ENCODE measurements around the gene POLDIP2. TPM values are rescaled to one million over a fixed set of nuclear protein-coding genes. Genes with fewer than 3 reads are reported as not detected.
A peak's percentile ranks its signal among the peaks of the same experiment; 100 is the strongest.

The POLDIP2 gene
- total RNA-seq, 2 donors from 2014 or later: 78.2 to 91.2 TPM

DNA sequence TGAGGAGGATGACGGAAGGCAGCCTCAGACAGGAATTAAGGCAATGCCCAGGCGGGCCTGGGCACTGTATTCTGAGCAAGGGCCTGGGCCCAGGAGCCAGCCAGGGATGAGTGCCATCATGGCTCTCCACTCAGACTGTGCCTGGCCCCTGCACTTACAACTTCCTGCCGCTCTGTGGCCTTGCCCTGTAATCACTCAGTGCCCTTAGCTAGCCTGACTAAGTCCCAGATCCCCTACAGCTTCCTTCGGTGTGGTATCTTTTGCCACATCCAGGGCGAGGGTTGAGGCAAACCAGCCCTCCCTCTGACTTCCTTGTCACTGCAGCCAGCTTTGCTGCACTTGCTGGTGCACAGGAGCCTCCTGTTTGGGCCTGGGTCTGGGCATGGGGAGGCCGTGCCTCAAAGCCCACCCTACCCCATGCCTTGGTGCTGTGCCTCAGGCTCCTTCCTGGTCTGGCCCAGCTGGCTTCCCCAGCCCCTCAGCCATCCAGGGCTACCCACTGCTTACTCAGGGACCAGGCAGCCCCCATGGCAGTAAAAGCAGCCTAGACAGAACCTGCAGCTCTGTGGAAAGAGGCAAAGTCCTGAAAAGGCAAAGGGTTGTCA lies 39.4 kb upstream of the POLDIP2 start:
- Mint-ChIP-seq H3K36me3 (ENCODE audit: insufficient read depth in 2 of 2) (peaks cover 2% of the 10 kb centered on the region in 2 donors), H3K4me3 (no peak overlapping the region), H3K9me3 (no peaks in the 10 kb centered on the region), H3K4me1 (ENCODE audit: low read depth) (peaks cover 2% of the 10 kb centered on the region), H3K27me3 (ENCODE audit: low read depth) (no peaks in the 10 kb centered on the region), H3K27ac (no peak overlapping the region)
- ATAC-seq (replicated peaks in 1 of 2): no peak
- no peak for DNase-seq

DNA sequence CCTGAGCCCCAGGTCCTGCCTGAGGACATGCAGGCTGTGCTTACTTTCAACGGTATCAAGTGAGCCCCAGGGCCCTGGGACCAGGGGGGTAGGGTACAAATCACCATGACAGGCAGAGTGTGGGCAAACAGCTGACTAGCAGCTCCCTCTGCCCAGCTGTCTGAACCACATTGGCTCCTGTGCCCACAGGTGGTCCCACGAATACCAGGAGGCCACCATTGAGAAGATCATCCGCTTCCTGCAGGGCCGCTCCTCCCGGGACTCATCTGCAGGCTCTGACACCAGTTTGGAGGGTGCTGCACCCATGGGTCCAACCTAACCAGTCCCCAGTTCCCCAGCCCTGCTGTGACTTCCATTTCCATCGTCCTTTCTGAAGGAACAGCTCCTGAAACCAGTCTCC lies 38.6 kb upstream of the POLDIP2 start:
- no peak for ATAC-seq (replicated peaks in 1 of 2)
- DNase-seq: no peak
- peaks cover 2% of the 10 kb centered on the region in 2 donors for H3K36me3 Mint-ChIP-seq (ENCODE audit: insufficient read depth in 2 of 2)
- H3K4me3 Mint-ChIP-seq: no peak overlapping the region
- no peak overlapping the region for H3K27ac Mint-ChIP-seq
- H3K9me3 Mint-ChIP-seq: no peaks in the 10 kb centered on the region
- no peaks in the 10 kb centered on the region for H3K4me1 Mint-ChIP-seq (ENCODE audit: low read depth)
- H3K27me3 Mint-ChIP-seq (ENCODE audit: low read depth): no peaks in the 10 kb centered on the region

DNA sequence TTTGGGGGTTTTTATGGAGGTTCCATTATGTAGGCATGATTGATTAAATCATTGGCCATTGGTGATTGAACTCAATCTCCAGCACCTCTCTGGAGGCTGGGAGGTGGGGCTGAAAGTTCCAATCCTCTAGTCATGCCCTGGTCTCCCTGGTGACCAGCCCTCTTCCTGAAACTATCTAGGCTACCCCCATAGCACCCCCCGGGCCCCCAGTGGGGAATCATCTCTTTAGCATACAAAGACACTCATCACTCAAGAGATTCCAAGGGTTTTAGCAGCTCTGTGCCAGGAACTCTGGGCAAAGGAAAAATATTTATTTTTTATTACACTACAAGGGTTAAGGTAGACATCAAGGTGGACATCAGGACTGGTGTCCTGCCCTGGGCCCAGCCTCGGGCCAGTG lies 38.1 kb upstream of the POLDIP2 start:
- no peaks in the 10 kb centered on the region for H3K9me3 Mint-ChIP-seq
- no peak for DNase-seq

DNA sequence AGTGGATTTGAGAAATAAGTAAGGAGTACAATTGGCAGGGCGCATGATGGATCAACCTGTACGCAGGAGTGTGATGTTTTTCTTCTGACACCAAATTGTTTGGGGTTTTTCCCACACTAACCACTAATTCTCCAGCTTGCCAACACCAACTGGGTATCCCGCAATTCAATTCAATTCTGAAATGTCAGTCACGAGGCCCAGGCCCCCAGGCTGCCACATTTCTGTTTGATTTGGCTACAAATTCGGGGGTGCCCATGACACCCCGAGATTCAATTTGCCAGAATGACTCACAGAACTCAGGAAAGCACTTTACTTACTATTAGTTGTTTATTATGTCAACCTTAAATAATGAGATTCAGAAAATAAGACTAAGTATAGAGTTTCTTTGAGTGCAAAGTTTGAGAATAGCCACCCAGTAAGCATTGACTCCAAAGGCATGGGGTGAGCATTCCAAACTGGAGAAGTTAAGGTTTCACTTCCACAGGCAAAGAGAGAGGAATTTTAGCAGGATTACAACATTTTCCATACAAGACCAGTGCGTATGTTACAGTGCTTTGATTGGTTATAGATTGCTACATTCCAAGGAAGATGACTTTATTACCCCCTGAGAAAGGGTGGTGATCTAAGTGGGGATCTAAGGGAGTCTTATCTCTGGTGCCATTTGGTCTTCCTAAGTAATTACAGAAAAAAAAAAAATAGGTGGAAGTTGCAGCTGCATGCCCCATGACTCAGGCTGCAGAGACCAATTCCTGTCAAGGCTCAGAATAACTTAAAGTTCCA lies 37.2 kb upstream of the POLDIP2 start:
- no peaks in the 10 kb centered on the region for H3K27me3 Mint-ChIP-seq (ENCODE audit: low read depth)
- H3K36me3 Mint-ChIP-seq (ENCODE audit: insufficient read depth in 2 of 2): peaks cover 2 to 11% of the 10 kb centered on the region in 2 donors
- no peaks in the 10 kb centered on the region for H3K9me3 Mint-ChIP-seq
- no peaks in the 10 kb centered on the region for H3K4me1 Mint-ChIP-seq (ENCODE audit: low read depth)
- DNase-seq (no peak), ATAC-seq (replicated peaks in 1 of 2) (no peak)
- H3K27ac Mint-ChIP-seq: no peak overlapping the region
- H3K4me3 Mint-ChIP-seq: no peak overlapping the region

More for the DNA sequence above, 38.1 kb upstream of the POLDIP2 start:
- no peak overlapping the region for H3K27ac Mint-ChIP-seq
- no peak overlapping the region for H3K4me3 Mint-ChIP-seq
- peaks cover 2 to 3% of the 10 kb centered on the region in 2 donors for H3K36me3 Mint-ChIP-seq (ENCODE audit: insufficient read depth in 2 of 2)
- no peaks in the 10 kb centered on the region for H3K27me3 Mint-ChIP-seq (ENCODE audit: low read depth)
- no peak for ATAC-seq (replicated peaks in 1 of 2)
- H3K4me1 Mint-ChIP-seq (ENCODE audit: low read depth): no peaks in the 10 kb centered on the region

DNA sequence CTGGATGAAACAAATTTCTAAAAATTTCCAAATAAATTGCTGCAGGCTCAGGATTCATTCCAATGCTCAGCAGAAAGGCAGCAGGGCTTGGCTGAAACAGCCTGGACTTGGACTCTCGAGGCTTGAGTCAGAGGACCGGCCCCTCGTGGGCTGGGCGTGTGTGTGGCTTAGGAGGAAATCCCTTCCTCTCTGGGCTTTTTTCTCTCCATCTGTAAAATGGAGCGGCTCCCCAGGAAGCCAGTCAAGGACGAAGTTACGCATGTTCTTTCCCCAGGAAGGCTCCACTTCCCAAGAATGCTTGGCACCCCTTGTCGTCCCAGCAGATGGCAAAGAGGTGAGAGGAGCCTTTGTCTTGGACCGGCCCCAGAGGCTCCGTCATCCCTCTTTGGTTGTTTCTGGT lies 35.2 kb upstream of the POLDIP2 start:
- Mint-ChIP-seq H3K27ac (no peak overlapping the region), H3K4me3 (no peak overlapping the region), H3K36me3 (ENCODE audit: insufficient read depth in 2 of 2) (peaks cover 2 to 16% of the 10 kb centered on the region in 2 donors), H3K9me3 (no peaks in the 10 kb centered on the region), H3K4me1 (ENCODE audit: low read depth) (peaks cover 4% of the 10 kb centered on the region), H3K27me3 (ENCODE audit: low read depth) (no peaks in the 10 kb centered on the region)
- ATAC-seq (replicated peaks in 1 of 2): no peak
- DNase-seq: no peak

DNA sequence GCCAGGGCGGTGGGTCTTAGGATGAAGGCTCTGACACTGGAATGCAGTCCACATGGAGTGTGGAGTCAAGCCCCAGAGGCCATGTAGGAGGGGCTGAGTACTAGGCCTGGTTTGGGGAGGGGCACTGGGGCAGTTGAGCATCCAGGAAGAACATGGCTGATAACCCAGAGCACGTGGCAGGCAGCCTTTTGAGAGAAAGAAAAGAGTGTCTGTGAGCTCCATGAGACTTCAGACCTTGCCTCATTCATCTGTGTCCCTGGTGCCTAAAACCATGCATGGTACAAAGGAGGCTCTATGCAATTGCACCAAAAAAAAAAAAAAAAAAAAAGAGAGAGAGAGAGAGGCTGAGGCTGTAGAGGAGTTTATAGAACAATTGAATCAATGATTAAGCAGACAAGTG lies 34.1 kb upstream of the POLDIP2 start:
- H3K4me3 Mint-ChIP-seq: no peak overlapping the region
- no peak overlapping the region for H3K27ac Mint-ChIP-seq
- H3K4me1 Mint-ChIP-seq (ENCODE audit: low read depth): peaks cover 6% of the 10 kb centered on the region
- no peaks in the 10 kb centered on the region for H3K9me3 Mint-ChIP-seq
- H3K36me3 Mint-ChIP-seq (ENCODE audit: insufficient read depth in 2 of 2): peaks cover 2 to 16% of the 10 kb centered on the region in 2 donors
- ATAC-seq (replicated peaks in 1 of 2) (no peak), DNase-seq (no peak)
- H3K27me3 Mint-ChIP-seq (ENCODE audit: low read depth): no peaks in the 10 kb centered on the region

DNA sequence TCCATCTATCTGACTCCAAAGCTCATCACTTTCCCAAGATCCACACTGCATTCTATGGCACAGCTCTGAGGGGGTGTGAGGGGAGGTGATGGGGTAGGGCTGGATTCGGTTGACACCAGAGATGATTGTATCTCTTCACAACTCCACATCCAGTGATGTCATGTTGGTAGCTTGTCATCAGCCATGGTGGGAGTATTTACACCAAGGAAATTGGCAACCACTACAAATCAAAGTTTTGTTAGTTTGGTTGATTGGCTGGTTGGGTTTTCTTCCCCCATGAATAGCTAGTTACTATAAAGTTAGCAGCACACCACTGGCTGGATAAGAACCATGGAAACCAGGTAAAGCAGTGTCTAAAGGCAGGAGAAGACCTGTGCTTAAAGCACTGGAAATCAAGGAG lies 33.7 kb upstream of the POLDIP2 start:
- H3K4me1 Mint-ChIP-seq (ENCODE audit: low read depth): peaks cover 6% of the 10 kb centered on the region
- H3K36me3 Mint-ChIP-seq (ENCODE audit: insufficient read depth in 2 of 2): peaks cover 2 to 16% of the 10 kb centered on the region in 2 donors
- no peak overlapping the region for H3K27ac Mint-ChIP-seq
- DNase-seq (no peak), ATAC-seq (replicated peaks in 1 of 2) (no peak)
- no peaks in the 10 kb centered on the region for H3K9me3 Mint-ChIP-seq
- H3K4me3 Mint-ChIP-seq: no peak overlapping the region
- no peaks in the 10 kb centered on the region for H3K27me3 Mint-ChIP-seq (ENCODE audit: low read depth)

- ATAC-seq (replicated peaks in 1 of 2): no peak
- DNase-seq: no peak
- H3K36me3 Mint-ChIP-seq (ENCODE audit: insufficient read depth in 2 of 2): peaks cover 2 to 16% of the 10 kb centered on the region in 2 donors
- H3K4me3 Mint-ChIP-seq: no peak overlapping the region
- H3K9me3 Mint-ChIP-seq: no peaks in the 10 kb centered on the region
- H3K27me3 Mint-ChIP-seq (ENCODE audit: low read depth): no peaks in the 10 kb centered on the region
- H3K27ac Mint-ChIP-seq: no peak overlapping the region
- peaks cover 10% of the 10 kb centered on the region for H3K4me1 Mint-ChIP-seq (ENCODE audit: low read depth)
Measured at GRCh38 chr17:28390563-28390962, 33.2 kb upstream of the POLDIP2 start.

GRCh38 chr17:28390141-28390540 lies 32.8 kb upstream of the POLDIP2 start:
- H3K36me3 Mint-ChIP-seq (ENCODE audit: insufficient read depth in 2 of 2): peaks cover 2 to 16% of the 10 kb centered on the region in 2 donors
- no peak for DNase-seq
- H3K27me3 Mint-ChIP-seq (ENCODE audit: low read depth): no peaks in the 10 kb centered on the region
- no peak for ATAC-seq (replicated peaks in 1 of 2)
- H3K4me3 Mint-ChIP-seq: no peak overlapping the region
- H3K9me3 Mint-ChIP-seq: no peaks in the 10 kb centered on the region
- H3K4me1 Mint-ChIP-seq (ENCODE audit: low read depth): peaks cover 14% of the 10 kb centered on the region
- no peak overlapping the region for H3K27ac Mint-ChIP-seq

GRCh38 chr17:28388106-28388505 lies 30.8 kb upstream of the POLDIP2 start:
- ATAC-seq (replicated peaks in 1 of 2) (no peak), DNase-seq (no peak)
- Mint-ChIP-seq H3K27me3 (ENCODE audit: low read depth) (no peaks in the 10 kb centered on the region), H3K4me1 (ENCODE audit: low read depth) (peaks cover 25% of the 10 kb centered on the region), H3K36me3 (ENCODE audit: insufficient read depth in 2 of 2) (peaks cover 0 to 15% of the 10 kb centered on the region in 2 donors), H3K27ac (no peak overlapping the region), H3K9me3 (no peaks in the 10 kb centered on the region), H3K4me3 (no peak overlapping the region)

DNA sequence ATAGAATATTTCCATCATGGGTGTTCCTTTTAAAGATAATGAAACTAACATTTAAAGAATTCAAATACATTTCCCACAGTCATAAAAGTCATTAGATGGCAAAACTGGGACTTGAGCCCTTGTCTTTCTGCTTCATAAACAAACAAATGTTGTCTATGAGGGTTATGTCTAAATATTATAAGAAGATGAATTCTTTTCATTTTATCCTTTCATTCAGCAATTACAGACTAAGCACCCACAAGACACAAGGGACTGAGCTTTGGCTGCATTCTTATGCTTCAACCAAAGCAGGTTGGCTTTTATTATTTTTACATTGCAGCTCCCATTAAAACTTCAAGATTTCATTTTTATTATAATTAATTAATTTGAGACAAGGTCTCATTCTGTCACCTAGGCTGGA lies 29.1 kb upstream of the POLDIP2 start:
- Mint-ChIP-seq H3K27ac (no peak overlapping the region), H3K27me3 (ENCODE audit: low read depth) (peaks cover 6% of the 10 kb centered on the region), H3K36me3 (ENCODE audit: insufficient read depth in 2 of 2) (peaks cover 0 to 15% of the 10 kb centered on the region in 2 donors), H3K4me3 (no peak overlapping the region), H3K9me3 (no peaks in the 10 kb centered on the region), H3K4me1 (ENCODE audit: low read depth) (peaks cover 25% of the 10 kb centered on the region)
- no peak for DNase-seq
- no peak for ATAC-seq (replicated peaks in 1 of 2)

GRCh38 chr17:28385406-28385805 lies 28.1 kb upstream of the POLDIP2 start:
- peaks cover 32% of the 10 kb centered on the region for H3K4me1 Mint-ChIP-seq (ENCODE audit: low read depth)
- no peaks in the 10 kb centered on the region for H3K9me3 Mint-ChIP-seq
- DNase-seq (peak in 1 of 2 donors; percentile 26), ATAC-seq (replicated peaks in 1 of 2) (peak in 1 of 2 donors; percentile 23)
- H3K27me3 Mint-ChIP-seq (ENCODE audit: low read depth): peaks cover 6% of the 10 kb centered on the region
- H3K27ac Mint-ChIP-seq: no peak overlapping the region
- H3K4me3 Mint-ChIP-seq: peak overlapping the region; percentile 70 to 95
- H3K36me3 Mint-ChIP-seq (ENCODE audit: insufficient read depth in 2 of 2): peaks cover 0 to 13% of the 10 kb centered on the region in 2 donors

DNA sequence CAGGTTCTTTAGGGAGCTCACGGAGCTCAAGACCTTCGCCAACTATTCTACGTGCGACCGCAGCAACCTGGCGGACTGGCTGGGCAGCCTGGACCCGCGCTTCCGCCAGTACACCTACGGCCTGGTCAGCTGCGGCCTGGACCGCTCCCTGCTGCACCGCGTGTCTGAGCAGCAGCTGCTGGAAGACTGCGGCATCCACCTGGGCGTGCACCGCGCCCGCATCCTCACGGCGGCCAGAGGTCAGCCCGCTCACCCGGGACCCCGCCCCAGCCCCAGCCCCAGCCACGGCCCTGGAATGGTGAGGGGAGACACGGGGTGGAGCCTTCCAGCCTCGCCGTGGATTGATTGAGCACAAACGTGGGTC lies 27.7 kb upstream of the POLDIP2 start:
- DNase-seq: no peak
- H3K36me3 Mint-ChIP-seq (ENCODE audit: insufficient read depth in 2 of 2): peaks cover 0 to 9% of the 10 kb centered on the region in 2 donors
- no peak overlapping the region for H3K27ac Mint-ChIP-seq
- H3K27me3 Mint-ChIP-seq (ENCODE audit: low read depth): peaks cover 6% of the 10 kb centered on the region
- H3K4me3 Mint-ChIP-seq: peak overlapping the region; percentile 70 to 95
- ATAC-seq (replicated peaks in 1 of 2): peak; percentile 25 to 45
- peaks cover 36% of the 10 kb centered on the region for H3K4me1 Mint-ChIP-seq (ENCODE audit: low read depth)
- no peaks in the 10 kb centered on the region for H3K9me3 Mint-ChIP-seq
